HFFc6 (cell line): ENCODE results near the gene PLVAP. TPM values are rescaled to one million over a fixed set of nuclear protein-coding genes. Genes with fewer than 3 reads are reported as not detected.

Source experiments
- DNase-seq: peaks from one replicate; pipeline ENCODE4 v3.0.0-alpha.2; 2018
- H3K27ac Mint-ChIP-seq: 2 replicates; pipeline ENCODE4 v1.8.0; 2020; ENCODE audit warnings: mild to moderate bottlenecking, mixed read lengths
- H3K27me3 Mint-ChIP-seq: 2 replicates; pipeline ENCODE4 v1.8.0; 2021; ENCODE audit warnings: mild to moderate bottlenecking, moderate library complexity, mixed read lengths; ENCODE audit not compliant: insufficient read depth
- H3K36me3 Mint-ChIP-seq: 2 replicates; pipeline ENCODE4 v1.8.0; 2021; ENCODE audit warnings: low read depth, mixed read lengths
- H3K4me1 Mint-ChIP-seq: 2 replicates; pipeline ENCODE4 v1.8.0; 2020; ENCODE audit warnings: low read depth, mixed read lengths
- H3K4me3 Mint-ChIP-seq: 2 replicates; pipeline ENCODE4 v1.8.0; 2020; ENCODE audit warnings: mild to moderate bottlenecking, moderate library complexity, mixed read lengths
- H3K9me3 Mint-ChIP-seq: 2 replicates; pipeline ENCODE4 v1.8.0; 2020; ENCODE audit warnings: mild to moderate bottlenecking, mixed read lengths
- CTCF ChIP-seq: fragments of 200-600 bp; sonication (generic); IDR thresholded peaks from 2 replicates; pipeline ENCODE4 v1.5.0; 2021; ENCODE audit warnings: antibody characterized with exemption, mild to moderate bottlenecking
- total RNA-seq, 6 experiments: library from RNA; stranded (reverse); fragmentation: NEBNext Ultra II Directional; extraction: Animal tissue kit (Norgen Biotek cat#: 25700); gene quantifications; 2 replicates in 1 of 6; 3 replicates in 5 of 6; pipeline ENCODE4 v1.2.3, GENCODE V29; 2021

The PLVAP gene
- total RNA-seq, 6 experiments from 2014 or later = not detected

GRCh38 chr19:17334414-17335409, 42.4 kb downstream of the PLVAP start, which contains the start of gene ANO8:
Gene ANO8, minus strand, starts transcription at chr19:17334855. Its CDS starts 185 bp downstream, at chr19:17334670.
- Mint-ChIP-seq H3K27me3 (peaks cover 5% of the 10 kb centered on the region), H3K4me1 (peaks cover 12% of the 10 kb centered on the region), H3K27ac (peak within 1 kb of the TSS; percentile 74), H3K36me3 (peaks cover 10% of the 10 kb centered on the region), H3K9me3 (0 out of 2 replicates have a peak, but pooled peaks cover 4% of the 10 kb centered on the region), H3K4me3 (peak within 1 kb of the TSS; percentile 89)
- TF ChIP-seq CTCF = no peak
- DNase-seq = peak; percentile 99

GRCh38 chr19:17333611-17334413, 43.3 kb downstream of the PLVAP start:
- peaks cover 10% of the 10 kb centered on the region for H3K36me3 Mint-ChIP-seq
- peak overlapping the region; percentile 88 for H3K4me3 Mint-ChIP-seq
- 0 out of 2 replicates have a peak, but pooled peaks cover 4% of the 10 kb centered on the region for H3K9me3 Mint-ChIP-seq
- peaks cover 5% of the 10 kb centered on the region for H3K27me3 Mint-ChIP-seq
- peaks cover 12% of the 10 kb centered on the region for H3K4me1 Mint-ChIP-seq
- TF ChIP-seq CTCF = peak; percentile 18; the same call in 1 of the 2 replicates
- DNase-seq = peak; percentile 78
- H3K27ac Mint-ChIP-seq = peak overlapping the region; percentile 74

- no peak overlapping the region for H3K27ac Mint-ChIP-seq
- H3K4me3 Mint-ChIP-seq = no peak overlapping the region
- DNase-seq = peak; percentile 43
- peaks cover 12% of the 10 kb centered on the region for H3K4me1 Mint-ChIP-seq
- H3K9me3 Mint-ChIP-seq = 0 out of 2 replicates have a peak, but pooled peaks cover 4% of the 10 kb centered on the region
- H3K27me3 Mint-ChIP-seq = peaks cover 5% of the 10 kb centered on the region
- no peak for TF ChIP-seq CTCF
- peaks cover 10% of the 10 kb centered on the region for H3K36me3 Mint-ChIP-seq
These were observed 44.2 kb downstream of the PLVAP start for GRCh38 chr19:17332677-17333581.

GRCh38 chr19:17332360-17332676, 44.8 kb downstream of the PLVAP start:
- peaks cover 10% of the 10 kb centered on the region for H3K36me3 Mint-ChIP-seq
- peaks cover 5% of the 10 kb centered on the region for H3K27me3 Mint-ChIP-seq
- TF ChIP-seq CTCF = no peak
- H3K9me3 Mint-ChIP-seq = 0 out of 2 replicates have a peak, but pooled peaks cover 4% of the 10 kb centered on the region
- H3K4me3 Mint-ChIP-seq = no peak overlapping the region
- no peak for DNase-seq
- peaks cover 12% of the 10 kb centered on the region for H3K4me1 Mint-ChIP-seq
- no peak overlapping the region for H3K27ac Mint-ChIP-seq
